SK-N-MC (cell line): ENCODE data around the gene SEPTIN3.

Experiments
- EZH2 ChIP-seq: fragments of 200-600 bp; sonication (generic); IDR thresholded peaks from one replicate; pipeline ENCODE4 v1.6.1; 2017; ENCODE audit warnings: antibody characterized with exemption
- FOXP2 ChIP-seq: optimal IDR thresholded peaks from 2 replicates; pipeline ENCODE3; 2011; ENCODE audit warnings: mild to moderate bottlenecking, moderate library complexity; ENCODE audit not compliant: insufficient read depth; ENCODE audit errors: extremely low read length, control extremely low read depth
- POLR2AphosphoS5 ChIP-seq: IDR thresholded peaks from 2 replicates; pipeline ENCODE4 v1.6.1; 2012; ENCODE audit warnings: mild to moderate bottlenecking, low read depth, low read length, borderline replicate concordance

- TF ChIP-seq EZH2, result no peak
- no peak for TF ChIP-seq POLR2AphosphoS5
- TF ChIP-seq FOXP2, result no peak
Observed at GRCh38 chr22:41949297-41949965, 19.8 kb upstream of the SEPTIN3 start.
